ENCODE data around the gene INTS14.
A peak's percentile ranks its signal among the peaks of the same experiment; 100 is the strongest.
"Not testable (repeated sequence)": the region's sequence is repeated elsewhere in the genome, so short reads cannot be mapped to it uniquely, and the experiment has no call there.

INTS14 gene

DNA sequence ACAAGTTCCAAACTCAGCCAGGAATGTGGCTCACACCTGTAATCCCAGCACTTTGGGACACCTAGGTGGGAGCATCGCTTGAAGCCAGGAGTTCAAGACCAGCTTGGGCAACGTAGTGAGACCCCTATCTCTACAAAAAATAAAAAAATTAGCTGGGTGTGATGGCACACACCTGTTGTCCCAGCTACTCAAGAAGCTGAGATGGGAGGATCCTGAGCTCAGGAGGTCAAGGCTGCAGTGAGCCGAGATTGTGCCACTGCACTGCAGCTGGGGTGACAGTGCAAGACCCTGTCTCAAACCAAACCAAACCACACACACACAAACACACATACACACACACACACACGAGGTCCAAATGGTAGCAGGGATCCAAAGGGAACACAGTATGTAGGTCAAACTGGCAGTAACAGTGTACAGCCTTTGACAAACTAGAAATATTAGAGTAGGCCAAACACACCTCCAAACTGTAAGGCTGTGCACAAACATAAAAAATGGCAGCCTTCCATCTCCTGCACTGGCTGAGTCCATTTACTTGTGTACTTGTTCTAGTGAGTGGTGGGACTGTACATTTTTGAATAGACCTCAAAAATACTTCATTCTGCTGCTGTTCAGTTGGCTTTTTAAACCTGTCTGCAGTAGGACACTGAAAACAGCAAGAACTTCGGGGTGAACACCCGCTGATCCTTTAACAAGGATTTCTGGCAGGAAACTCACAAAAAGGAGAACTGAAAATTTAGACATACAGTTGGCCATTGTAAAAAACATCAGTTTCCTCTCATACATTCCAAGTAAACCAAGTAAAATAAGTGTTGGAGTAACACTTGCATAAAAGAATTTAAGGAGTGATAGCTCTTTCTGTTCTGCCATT is 33.6 kb downstream of the INTS14 start:
- no peak for DNase-seq

DNA sequence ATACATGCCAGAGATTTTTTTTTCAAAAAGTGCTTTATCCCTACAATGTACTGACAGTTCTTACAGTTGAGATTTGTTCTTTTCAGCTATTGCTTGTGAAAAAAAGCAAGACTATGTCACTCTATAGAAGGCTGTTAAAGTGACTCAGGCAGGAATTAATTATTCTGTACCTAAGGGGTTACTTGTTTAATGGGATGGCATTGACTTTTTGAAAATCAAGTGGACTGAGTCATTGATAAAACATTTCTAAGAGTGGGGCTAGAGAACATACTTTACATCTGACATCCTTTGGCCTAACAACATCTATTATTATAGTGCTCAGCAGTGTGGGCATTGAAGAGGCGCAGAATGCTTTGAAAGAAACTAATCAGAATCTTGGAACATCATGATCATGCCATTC is 34.3 kb downstream of the INTS14 start:
- no peak for DNase-seq

DNA sequence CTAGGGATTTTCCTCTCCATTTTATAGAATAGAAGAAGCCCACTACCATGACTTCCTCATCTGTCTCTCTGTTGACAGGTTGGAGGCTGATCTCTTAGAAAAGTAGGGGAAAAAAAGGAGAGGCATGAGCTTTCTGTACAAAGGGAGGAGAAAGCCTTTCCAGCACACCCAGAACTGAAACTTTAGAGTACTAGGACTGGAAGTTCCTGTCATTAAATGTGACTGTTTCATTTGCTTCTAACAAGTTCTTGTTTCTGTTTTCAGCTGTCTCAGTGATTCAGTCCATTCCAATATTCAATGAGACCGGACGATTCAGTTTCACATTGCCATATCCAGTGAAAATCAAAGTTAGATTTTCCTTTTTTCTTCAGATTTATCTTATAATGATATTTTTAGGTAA is 39.0 kb downstream of the INTS14 start:
- no peak for DNase-seq

DNA sequence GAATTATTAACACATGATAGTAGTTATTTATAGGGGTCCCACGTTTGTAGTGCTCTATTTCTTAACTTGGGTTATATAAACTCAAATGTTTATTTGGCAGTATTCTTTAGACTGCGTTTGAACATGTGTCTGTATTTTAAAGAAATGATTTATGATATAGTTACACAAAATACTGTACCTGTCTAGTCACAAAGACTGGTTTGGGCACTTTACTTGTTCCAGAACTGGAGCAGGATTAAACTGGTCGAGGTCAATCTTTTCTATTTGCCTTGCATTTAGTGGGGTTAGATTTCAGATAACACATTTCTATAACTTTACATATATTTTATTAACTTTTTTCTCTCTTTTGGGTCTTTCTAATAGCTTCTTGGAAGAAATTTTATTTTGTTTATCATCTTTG is 41.2 kb downstream of the INTS14 start:
- no peak for DNase-seq

DNA sequence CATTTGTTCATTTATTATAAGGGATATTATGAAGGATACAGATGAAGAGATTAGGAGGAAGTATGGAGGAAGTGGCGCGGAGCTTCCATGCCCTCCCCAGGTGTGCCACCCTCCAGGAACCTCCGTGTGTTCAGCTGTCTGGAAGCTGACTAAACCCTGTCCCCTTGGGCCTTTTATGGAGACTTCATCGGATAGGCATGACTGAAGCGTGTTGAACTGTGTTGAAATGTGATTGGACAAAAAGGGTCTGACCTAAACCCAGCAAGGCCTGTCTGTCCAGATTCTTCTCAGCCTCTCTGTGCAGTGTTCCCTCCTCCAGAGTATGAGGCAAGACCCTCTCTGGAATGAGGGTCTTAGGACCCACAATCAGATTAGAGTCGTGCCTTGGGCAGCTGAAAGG is 49.0 kb downstream of the INTS14 start:
- DNase-seq = no peak

DNA sequence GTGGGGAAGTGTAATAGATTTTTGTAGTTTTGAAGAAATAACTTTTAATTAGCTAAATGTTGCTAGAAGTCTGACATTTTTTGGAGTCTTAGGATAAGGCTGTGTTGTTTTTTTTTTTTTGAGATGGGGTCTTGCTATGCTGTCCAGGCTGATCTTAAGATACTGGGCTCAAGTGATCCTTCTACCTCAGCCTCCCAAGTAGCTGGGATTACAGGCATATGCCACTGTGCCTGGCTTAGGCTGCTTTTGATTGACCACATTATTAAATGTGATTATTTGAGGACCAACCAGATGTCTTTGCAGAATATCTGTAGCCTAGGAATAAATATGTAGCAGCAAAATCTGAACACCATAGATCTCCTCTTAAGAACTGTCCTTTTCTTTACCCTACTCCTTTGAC is 51.0 kb downstream of the INTS14 start:
- DNase-seq = no peak

DNA sequence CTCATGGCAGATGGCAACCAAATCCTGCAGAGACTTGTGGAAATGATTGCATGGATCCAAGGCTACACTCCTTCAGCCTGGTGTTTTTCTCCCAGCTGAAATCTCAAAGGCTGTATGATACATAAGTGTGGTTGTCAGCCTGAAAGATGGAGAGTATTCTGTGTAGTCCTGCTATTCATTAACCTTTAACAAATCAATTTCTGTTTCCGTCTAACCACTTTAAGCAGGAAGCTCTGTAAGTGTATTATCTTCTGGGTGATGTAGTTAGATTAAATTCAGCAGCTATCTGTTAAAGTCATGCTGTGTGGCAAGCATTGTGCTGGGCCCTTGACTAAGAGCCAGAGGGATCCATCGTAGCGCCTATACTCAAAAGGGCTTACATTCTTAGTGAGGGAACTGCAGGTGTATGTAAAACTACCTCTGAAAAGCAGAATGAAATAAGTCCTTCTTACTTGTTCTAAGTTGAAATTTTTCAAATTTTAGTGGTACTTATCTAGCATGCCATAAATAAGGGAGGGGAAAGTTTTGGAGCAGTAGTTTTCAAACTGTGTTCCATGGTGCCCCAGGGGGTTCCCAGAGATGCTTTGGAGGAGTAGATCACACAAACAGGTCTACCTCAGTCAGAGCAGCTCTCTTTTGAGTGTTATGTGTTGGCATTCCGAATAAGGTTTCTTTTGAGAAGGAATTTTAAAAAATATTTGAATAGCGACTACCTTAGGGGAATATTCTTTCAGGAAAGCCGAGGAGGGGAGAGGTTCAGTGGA is 51.8 kb downstream of the INTS14 start:
- no peak for DNase-seq

- DNase-seq = no peak
Observed at GRCh38 chr15:65558336-65558735, 52.6 kb downstream of the INTS14 start.

GRCh38 chr15:65556622-65557021 is 54.3 kb downstream of the INTS14 start:
- no peak for DNase-seq

DNA sequence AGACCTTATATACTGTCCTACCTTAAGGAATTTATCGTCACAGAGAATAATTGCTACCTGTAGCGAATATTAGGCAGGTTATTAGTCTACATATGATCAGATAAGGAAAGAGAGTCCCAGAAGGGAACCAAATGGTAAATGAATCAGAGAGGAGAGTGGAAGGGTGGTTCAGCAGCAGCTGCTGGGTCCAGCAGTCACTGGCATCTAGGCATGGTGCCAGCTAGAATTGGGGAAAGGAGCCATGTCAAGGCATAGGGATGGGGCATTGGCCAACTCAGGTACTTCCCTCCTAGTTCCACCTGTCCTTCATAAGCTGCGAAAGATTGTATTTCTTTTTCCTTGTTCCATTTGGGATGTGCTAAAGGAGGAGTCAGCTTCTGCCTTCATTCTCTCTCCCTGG is 57.2 kb downstream of the INTS14 start:
- DNase-seq = no peak

DNA sequence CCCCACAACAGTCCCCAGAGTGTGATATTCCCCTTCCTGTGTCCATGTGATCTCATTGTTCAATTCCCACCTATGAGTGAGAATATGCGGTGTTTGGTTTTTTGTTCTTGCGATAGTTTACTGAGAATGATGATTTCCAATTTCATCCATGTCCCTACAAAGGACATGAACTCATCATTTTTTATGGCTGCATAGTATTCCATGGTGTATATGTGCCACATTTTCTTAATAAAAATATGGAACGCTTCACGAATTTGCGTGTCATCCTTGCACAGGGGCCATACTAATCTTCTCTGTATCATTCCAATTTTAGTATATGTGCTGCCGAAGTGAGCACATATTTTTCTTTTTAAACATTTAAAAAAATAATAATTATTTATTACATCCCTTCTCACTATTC is 58.1 kb downstream of the INTS14 start:
- not testable (repeated sequence) for DNase-seq

DNA sequence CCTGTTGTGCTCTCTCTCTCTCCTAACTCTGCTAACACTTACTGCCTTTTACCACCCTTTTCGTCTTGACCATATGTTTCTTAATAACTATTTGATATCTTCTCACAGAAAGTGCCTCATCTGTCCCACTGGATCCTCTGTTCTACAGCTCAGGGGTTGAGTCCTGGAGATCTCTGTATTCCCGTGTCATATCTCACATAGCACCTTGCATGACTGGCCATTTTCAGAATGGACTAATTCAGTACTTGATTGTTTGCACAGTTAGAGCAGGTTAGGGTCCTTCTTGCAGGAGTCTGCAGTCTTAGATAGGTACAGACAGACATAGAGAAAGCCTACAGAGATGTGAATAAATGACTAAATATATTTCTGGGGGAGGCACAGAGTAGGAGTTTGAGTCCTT is 59.7 kb downstream of the INTS14 start:
- no peak for DNase-seq

DNA sequence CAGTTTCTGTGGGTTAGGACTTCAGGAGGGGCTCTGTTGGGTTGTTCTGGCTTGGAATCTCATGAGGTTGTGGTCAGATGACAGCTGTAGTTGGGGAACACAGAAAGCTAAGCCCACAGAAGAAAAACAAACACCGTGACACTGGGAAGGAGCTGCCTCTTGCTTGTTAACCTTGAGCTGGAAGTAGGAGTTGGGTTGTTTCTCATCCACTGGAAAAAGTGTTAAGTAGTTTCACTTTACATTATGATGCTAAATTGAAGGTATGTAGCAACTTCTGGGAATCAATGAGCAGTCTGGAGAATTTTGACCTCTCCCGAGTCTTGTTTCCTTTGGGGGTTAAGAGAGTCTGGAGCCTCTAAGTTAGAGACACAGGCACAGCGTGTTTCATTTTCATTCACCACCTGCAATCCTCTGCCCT is 60.2 kb downstream of the INTS14 start:
- DNase-seq = no peak

DNA sequence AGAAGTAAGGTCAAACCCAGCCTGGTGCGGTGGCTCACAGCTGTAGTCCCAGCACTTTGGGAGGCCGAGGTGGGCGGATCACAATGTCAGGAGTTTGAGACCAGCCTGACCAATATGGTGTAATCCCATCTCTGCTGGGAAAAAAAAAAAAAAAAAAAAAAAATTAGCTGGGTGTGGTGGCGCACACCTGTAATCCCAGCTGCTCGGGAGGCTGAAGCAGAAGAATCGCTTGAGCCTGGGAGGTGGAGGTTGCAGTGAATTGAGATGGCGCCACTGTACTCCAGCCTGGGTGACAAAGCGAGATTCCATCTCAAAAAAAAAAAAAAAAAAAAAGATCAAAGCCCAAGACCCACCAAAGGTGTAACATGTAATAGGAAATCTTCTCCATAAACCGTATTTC is 61.6 kb downstream of the INTS14 start:
- DNase-seq = not testable (repeated sequence)

DNA sequence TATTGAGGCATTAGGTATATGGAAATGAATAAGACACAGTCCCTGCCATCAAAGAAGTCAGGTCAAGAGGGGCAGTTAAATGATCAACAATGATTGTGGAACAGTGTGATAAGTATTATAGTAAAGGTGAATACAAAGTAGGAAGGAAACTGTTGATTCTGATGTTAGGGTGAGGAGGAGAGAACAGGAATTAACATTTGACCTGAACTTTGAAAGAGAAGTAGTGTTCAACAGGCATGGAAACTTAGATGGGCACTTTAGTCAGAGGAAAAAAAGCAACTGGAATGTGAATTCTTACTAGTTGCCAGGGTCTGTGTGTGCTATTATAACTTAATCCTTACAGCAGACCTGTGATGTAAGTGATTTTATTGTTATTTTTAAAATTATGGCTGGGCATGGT is 63.1 kb downstream of the INTS14 start:
- DNase-seq = no peak

- no peak for DNase-seq
Observed at GRCh38 chr15:65541231-65541820, 69.6 kb downstream of the INTS14 start.

DNA sequence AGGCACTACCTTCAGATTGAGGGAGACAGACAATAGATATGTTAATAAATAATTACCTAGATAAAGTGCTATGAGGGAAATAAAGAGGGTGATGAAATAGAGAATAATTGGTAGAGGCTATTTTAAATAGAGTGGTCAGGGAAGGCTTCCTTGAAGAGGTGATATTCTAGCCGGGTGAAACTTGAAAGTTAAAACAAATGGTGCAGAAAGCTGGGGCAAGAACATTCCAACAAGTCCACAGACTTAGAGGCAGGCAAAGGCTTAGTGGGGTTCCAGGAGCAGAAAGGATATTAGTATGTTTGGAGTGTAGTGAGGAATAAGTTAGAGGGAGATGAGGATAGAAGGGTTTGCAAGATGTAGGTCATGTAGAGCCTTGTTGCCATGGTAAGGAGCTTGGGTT is 70.6 kb downstream of the INTS14 start:
- DNase-seq = no peak

- no peak for DNase-seq
Observed at GRCh38 chr15:65535192-65535591, 75.7 kb downstream of the INTS14 start.

GRCh38 chr15:65533057-65533756 is 77.7 kb downstream of the INTS14 start:
- no peak for DNase-seq

DNA sequence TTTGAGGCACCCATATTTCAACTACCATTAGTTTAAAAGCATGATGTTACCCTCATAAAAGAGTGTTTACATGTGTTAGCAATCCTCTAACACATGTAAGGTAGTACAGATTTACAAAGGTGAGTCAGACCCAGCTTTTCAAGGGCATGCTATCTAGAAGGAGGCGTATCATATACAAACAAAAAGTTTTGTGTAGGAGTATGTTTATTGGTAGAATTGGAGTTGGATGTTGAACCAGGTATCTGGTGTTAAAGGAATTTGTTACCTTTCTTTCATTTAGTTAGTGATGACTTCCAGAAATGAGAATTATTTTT is 78.2 kb downstream of the INTS14 start:
- no peak for DNase-seq

DNA sequence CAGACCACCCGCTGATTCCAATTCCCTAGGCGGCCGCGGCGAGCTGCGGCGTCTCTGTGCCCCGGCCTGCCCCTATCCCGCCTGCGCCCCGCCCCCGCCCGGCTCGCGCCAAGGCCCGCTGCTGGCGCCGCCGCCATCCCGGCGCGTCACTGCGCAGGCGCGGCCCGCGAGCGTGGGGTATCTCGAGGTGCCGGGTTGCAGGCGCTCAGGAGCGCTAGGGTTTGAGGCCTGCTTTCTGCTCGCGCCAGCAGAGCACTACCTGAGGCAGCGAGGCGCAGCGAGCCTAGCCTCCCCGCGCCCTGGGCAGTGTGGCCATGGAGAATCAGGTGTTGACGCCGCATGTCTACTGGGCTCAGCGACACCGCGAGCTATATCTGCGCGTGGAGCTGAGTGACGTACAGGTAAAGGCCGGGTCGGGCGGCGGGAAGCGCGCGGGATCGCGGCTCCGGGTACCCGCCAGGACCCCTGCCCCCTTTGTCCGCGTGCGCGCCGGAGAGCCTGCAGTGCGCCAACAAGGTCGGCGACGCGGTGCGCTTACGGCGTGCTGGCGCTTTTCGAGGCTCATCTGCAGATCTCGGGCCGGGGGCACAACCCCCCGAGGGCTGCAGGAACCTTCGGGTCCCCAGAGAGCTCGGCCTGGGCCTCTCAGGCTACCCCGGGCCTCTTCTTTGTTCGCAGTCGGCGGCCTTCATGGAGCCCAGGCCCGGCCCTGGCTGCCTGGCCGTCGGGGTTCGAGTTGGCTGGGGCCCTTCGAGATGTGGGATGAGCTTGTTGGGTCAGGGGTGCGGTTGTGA is 80.4 kb downstream of the INTS14 start, which contains the start of gene HACD3:
Gene HACD3, plus strand, starts transcription at position 146 of the 794 bp plus-strand sequence. Its CDS starts 169 bp downstream, at position 315.
- DNase-seq = peak; percentile 95

- no peak for DNase-seq
Observed at GRCh38 chr15:65529762-65530317, 81.1 kb downstream of the INTS14 start.

Measured in stimulated activated CD4-positive, alpha-beta T cell treated with anti-CD3 and anti-CD28 coated beads, Interleukin-12 subunit alpha, Interleukin-12 subunit beta, amount 100 ng/mL, for 4 hours (primary cell).